Fibroblast of pulmonary artery (primary cell): Measurements from ENCODE around the gene ZDHHC7.

ENCODE experiments used
- DNase-seq: peaks from one replicate; pipeline ENCODE4 v3.0.0-alpha.2; 2010; ENCODE audit warnings: low read depth
- H3K4me3 ChIP-seq: replicated peaks from 2 replicates; pipeline ENCODE4 v1.5.1; 2011; ENCODE audit warnings: low read depth, mild to moderate bottlenecking, control low read depth, low read length, moderate library complexity
- CTCF ChIP-seq: IDR thresholded peaks from 2 replicates; pipeline ENCODE4 v1.5.1; 2011; ENCODE audit warnings: mild to moderate bottlenecking, control low read depth, low read length, inconsistent platforms; ENCODE audit errors: missing control alignments

Gene ZDHHC7

GRCh38 chr16:85017633-85018032, 6.3 kb upstream of the ZDHHC7 start:
- no peak for TF ChIP-seq CTCF
- no peak for DNase-seq
- no peak overlapping the region for H3K4me3 ChIP-seq

- no peak for TF ChIP-seq CTCF
- H3K4me3 ChIP-seq: no peak overlapping the region
- no peak for DNase-seq
Observed at GRCh38 chr16:85017151-85017550, 5.8 kb upstream of the ZDHHC7 start.

- H3K4me3 ChIP-seq: no peak overlapping the region
- no peak for TF ChIP-seq CTCF
- no peak for DNase-seq
Observed at GRCh38 chr16:85015481-85016187, 4.3 kb upstream of the ZDHHC7 start.

GRCh38 chr16:85014311-85014710, 3.0 kb upstream of the ZDHHC7 start:
- DNase-seq: no peak
- no peak overlapping the region for H3K4me3 ChIP-seq
- no peak for TF ChIP-seq CTCF

GRCh38 chr16:85011846-85012284, 530 bp upstream of the ZDHHC7 start:
- peak overlapping the region; percentile 97 for H3K4me3 ChIP-seq
- no peak for DNase-seq
- no peak for TF ChIP-seq CTCF

- no peak for TF ChIP-seq CTCF
- DNase-seq: no peak
- H3K4me3 ChIP-seq: peak overlapping the region; percentile 97
Observed at GRCh38 chr16:85010446-85010930, 847 bp downstream of the ZDHHC7 start.

- no peak for TF ChIP-seq CTCF
- H3K4me3 ChIP-seq: no peak overlapping the region
- DNase-seq: no peak
Observed at GRCh38 chr16:85008271-85008670, 3.1 kb downstream of the ZDHHC7 start.
